ENCODE data around the gene IL4I1. TPM values are rescaled to one million over a fixed set of nuclear protein-coding genes. Genes with fewer than 3 reads are reported as not detected.

IL4I1 gene
- total RNA-seq, 1 experiment from 2014 or later = not detected

DNA sequence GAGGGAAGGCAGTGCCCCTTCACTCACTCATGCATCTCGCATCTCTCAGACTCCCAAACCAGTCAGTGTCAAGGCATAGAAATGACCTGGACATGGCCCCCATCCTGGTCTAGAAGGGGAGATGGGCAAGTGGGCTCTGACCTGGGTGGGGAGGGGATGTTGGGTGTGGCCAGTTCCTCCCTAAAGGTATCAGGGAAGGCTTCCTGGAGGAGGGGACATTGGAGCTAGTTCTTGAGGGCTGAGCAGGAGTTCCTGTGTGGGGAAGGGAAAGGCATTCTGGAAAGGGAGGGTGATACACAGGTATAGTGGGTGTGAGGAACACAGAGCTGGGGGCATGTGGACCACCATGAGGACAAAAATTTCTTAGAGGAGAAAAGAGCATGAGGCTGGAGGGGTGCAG, 4.0 kb downstream of the IL4I1 start:
- intact Hi-C loops (cut with micrococcal nuclease) = no loop called here
- peaks cover 12% of the 10 kb centered on the region for H3K27me3 Mint-ChIP-seq (ENCODE audit: insufficient read depth, unreplicated experiment)
- no peak overlapping the region for H3K4me3 Mint-ChIP-seq (ENCODE audit: unreplicated experiment)
- CTCF ChIA-PET = no interaction called here
- TF ChIP-seq CTCF (IDR thresholded peaks at IDR 0.05; ENCODE audit: unreplicated experiment) = no peak
- POLR2A ChIA-PET = no interaction called here
- peaks cover 12% of the 10 kb centered on the region for H3K4me1 Mint-ChIP-seq (ENCODE audit: insufficient read depth, unreplicated experiment)
- no peaks in the 10 kb centered on the region for H3K9me3 Mint-ChIP-seq (ENCODE audit: unreplicated experiment)
- BruUV-seq (replicated peaks) = no TSS peak
- no peak overlapping the region for H3K27ac Mint-ChIP-seq (ENCODE audit: low read depth, unreplicated experiment)
- H3K36me3 Mint-ChIP-seq (ENCODE audit: insufficient read depth, unreplicated experiment) = no peaks in the 10 kb centered on the region
- DNase-seq (ENCODE audit: unreplicated experiment) = no peak

- Mint-ChIP-seq H3K4me1 (ENCODE audit: insufficient read depth, unreplicated experiment) (no peaks in the 10 kb centered on the region), H3K27me3 (ENCODE audit: insufficient read depth, unreplicated experiment) (peaks cover 8% of the 10 kb centered on the region), H3K4me3 (ENCODE audit: unreplicated experiment) (no peak overlapping the region), H3K36me3 (ENCODE audit: insufficient read depth, unreplicated experiment) (peaks cover 2% of the 10 kb centered on the region), H3K9me3 (ENCODE audit: unreplicated experiment) (no peaks in the 10 kb centered on the region), H3K27ac (ENCODE audit: low read depth, unreplicated experiment) (no peak overlapping the region)
- ChIA-PET CTCF (no interaction called here), POLR2A (no interaction called here)
- DNase-seq (ENCODE audit: unreplicated experiment) = no peak
- BruUV-seq (replicated peaks) = no TSS peak
- intact Hi-C loops (cut with micrococcal nuclease) = no loop called here
- no peak for TF ChIP-seq CTCF (IDR thresholded peaks at IDR 0.05; ENCODE audit: unreplicated experiment)
Measured at GRCh38 chr19:49891393-49891792, 5.3 kb downstream of the IL4I1 start.

- no peak overlapping the region for H3K4me3 Mint-ChIP-seq (ENCODE audit: unreplicated experiment)
- intact Hi-C loops (cut with micrococcal nuclease) = no loop called here
- peaks cover under 1% of the 10 kb centered on the region for H3K27me3 Mint-ChIP-seq (ENCODE audit: insufficient read depth, unreplicated experiment)
- BruUV-seq (replicated peaks) = no TSS peak
- H3K27ac Mint-ChIP-seq (ENCODE audit: low read depth, unreplicated experiment) = no peak overlapping the region
- CTCF ChIA-PET = no interaction called here
- no peak for DNase-seq (ENCODE audit: unreplicated experiment)
- no peak for TF ChIP-seq CTCF (IDR thresholded peaks at IDR 0.05; ENCODE audit: unreplicated experiment)
- no peaks in the 10 kb centered on the region for H3K4me1 Mint-ChIP-seq (ENCODE audit: insufficient read depth, unreplicated experiment)
- H3K36me3 Mint-ChIP-seq (ENCODE audit: insufficient read depth, unreplicated experiment) = peaks cover 9% of the 10 kb centered on the region
- POLR2A ChIA-PET = interaction anchor here (0.7 kb wide), 1 partner anchor 40 kb away, joined by 4 read pairs; the partner anchor contains the start of gene PTOV1
- no peaks in the 10 kb centered on the region for H3K9me3 Mint-ChIP-seq (ENCODE audit: unreplicated experiment)
Measured at GRCh38 chr19:49890349-49891311, 6.1 kb downstream of the IL4I1 start.

GRCh38 chr19:49889687-49890348, 6.9 kb downstream of the IL4I1 start:
- POLR2A ChIA-PET = interaction anchor here (0.5 kb wide), 2 partner anchors 212 to 389 kb away, joined by 3 to 4 read pairs; partner anchors contain the start of gene PRMT1
- DNase-seq (ENCODE audit: unreplicated experiment) = no peak
- H3K4me3 Mint-ChIP-seq (ENCODE audit: unreplicated experiment) = no peak overlapping the region
- no peaks in the 10 kb centered on the region for H3K4me1 Mint-ChIP-seq (ENCODE audit: insufficient read depth, unreplicated experiment)
- CTCF ChIA-PET = no interaction called here
- no peaks in the 10 kb centered on the region for H3K9me3 Mint-ChIP-seq (ENCODE audit: unreplicated experiment)
- intact Hi-C loops (cut with micrococcal nuclease) = no loop called here
- H3K27ac Mint-ChIP-seq (ENCODE audit: low read depth, unreplicated experiment) = no peak overlapping the region
- no peaks in the 10 kb centered on the region for H3K27me3 Mint-ChIP-seq (ENCODE audit: insufficient read depth, unreplicated experiment)
- BruUV-seq (replicated peaks) = no TSS peak
- peaks cover 18% of the 10 kb centered on the region for H3K36me3 Mint-ChIP-seq (ENCODE audit: insufficient read depth, unreplicated experiment)
- TF ChIP-seq CTCF (IDR thresholded peaks at IDR 0.05; ENCODE audit: unreplicated experiment) = no peak

Data from MCF 10A (cell line).